Keratinocyte (primary cell): ENCODE results near the gene ARHGEF3.

Source experiments
- CTCF ChIP-seq, 3 experiments: IDR thresholded peaks in 1 of 3; conservative IDR thresholded peaks in 1 of 3; optimal IDR thresholded peaks in 1 of 3; 2 replicates in 2 of 3; 3 replicates in 1 of 3; pipeline versions ENCODE3 to v1.5.1; 2011; ENCODE audit warnings: low read length in 3 of 3, mild to moderate bottlenecking in 3 of 3, moderate library complexity in 2 of 3, control low read depth in 1 of 3, inconsistent platforms in 1 of 3; ENCODE audit not compliant: insufficient read depth in 2 of 3; ENCODE audit errors: extremely low read depth in 1 of 3
- EZH2 ChIP-seq: IDR thresholded peaks from one replicate; pipeline ENCODE4 v1.6.1; 2012; ENCODE audit warnings: inconsistent platforms, mild to moderate bottlenecking, low read length, moderate library complexity

GRCh38 chr3:56787258-56787775 is 14.4 kb downstream of the ARHGEF3 start:
- no peak for TF ChIP-seq CTCF (optimal IDR thresholded peaks at IDR 0.05 in 1 of 3, IDR thresholded peaks at IDR 0.05 in 1 of 3, conservative IDR thresholded peaks at IDR 0.05 in 1 of 3; ENCODE audit: extremely low read depth in 1 of 3, insufficient read depth in 2 of 3, low read length in 3 of 3)
- no peak for TF ChIP-seq EZH2
